HG03135 (cell line): ENCODE measurements around the gene UMODL1.

Experiments used
- ATAC-seq: cut with Tn5 transposase; IDR thresholded peaks from one replicate; pipeline ENCODE4 v1.9.1; 2021; ENCODE audit warnings: mild to moderate bottlenecking, moderate library complexity; ENCODE audit not compliant: unreplicated experiment

Gene UMODL1

DNA sequence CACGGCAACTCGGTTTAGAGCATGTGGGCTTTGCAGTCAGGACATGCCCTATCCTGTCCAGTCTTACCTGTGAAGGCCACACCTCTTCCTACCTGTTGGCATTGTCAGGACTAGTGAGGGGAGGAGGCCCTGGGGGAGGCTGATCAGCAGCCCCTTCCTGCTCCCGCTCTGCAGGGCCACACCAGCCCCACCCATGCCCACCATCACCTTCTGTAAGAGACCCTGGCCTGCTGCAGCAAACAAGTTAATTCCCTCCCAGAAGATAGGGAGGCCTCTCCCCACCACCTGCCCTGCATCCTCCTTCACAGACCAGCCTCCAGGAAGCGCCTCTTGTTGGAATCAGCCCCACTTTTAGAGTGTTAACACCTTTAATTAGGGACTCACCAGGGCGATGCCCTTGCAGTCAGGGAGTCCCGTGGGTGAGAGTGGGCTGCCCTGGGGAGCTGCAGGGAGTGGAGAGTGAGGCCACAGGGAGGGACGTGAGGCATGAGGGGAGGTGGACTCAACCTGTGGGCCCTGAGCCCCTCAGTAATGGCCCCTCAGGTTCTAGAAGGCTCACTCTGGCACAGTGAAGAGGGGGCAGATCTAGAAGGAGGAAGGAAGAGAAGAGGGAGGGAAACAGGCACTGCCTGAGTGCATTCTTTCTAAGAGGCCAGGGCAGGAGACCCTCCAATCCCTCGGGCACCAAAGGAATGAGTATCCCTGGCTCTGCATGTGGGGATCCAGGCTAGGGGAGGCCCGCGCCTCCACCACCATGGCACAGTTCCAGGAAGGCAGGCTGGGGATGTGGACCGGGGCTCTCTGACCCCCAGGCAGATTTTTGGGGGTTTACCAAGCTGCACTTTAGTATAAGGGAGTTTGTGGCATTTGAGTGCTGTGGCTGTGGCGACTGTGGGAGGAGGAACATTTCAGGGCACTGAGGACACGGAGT, 8.2 kb downstream of the UMODL1 start:
- ATAC-seq: no peak

DNA sequence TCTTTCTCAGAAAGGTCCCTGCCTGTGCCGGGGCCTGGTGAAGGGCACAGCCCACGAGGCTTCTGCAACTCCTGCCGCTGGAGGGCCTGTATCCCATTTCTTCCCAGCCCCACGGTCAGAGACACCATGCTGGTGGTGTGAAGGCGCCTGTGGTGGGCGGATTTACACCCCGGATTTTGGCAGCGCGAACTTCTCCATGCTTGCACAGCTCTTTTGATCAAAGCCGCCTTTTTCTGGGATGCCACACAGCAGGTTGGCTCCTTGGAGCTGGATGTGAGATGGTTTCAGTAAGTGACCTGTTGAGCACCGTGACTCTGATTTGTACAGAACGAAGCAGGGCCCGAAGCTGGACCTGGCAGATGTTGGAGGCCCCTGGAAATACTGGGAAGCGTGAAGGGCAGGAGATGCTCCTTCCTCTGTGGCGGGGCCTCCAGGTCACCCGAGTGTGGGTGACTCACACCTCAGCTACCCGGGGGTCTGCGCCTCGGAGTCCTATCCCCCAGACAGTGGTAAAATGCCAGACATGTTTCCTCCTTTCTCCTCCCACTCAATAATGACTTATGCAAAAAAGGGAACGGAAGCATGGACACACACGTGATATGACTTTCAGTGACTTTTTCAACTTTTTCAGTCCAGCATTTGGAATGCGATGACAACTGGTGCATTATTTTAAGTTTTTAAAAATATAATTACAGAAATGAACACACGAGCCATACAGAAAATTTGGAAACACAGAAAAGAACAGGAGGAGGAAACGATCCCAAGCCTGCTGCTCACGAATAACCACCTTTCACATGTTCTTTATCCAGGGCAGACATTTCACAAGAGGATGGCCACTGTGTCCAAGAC, 9.0 kb downstream of the UMODL1 start:
- ATAC-seq: no peak

DNA sequence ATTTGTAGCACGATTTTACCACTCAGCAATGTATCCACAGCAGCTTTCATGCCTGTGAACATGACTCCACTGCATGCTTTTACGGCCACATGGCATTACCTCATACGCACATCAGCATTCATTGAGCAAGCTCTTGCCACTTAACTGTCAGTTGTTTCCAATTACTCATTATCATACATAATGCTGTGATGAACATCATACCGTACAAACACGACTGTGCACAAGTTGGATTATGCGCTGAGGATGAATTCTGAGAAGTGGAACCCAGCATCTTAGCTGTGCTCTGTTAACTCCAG, 9.6 kb downstream of the UMODL1 start:
- no peak for ATAC-seq

GRCh38 chr21:42081138-42081537, 10.0 kb downstream of the UMODL1 start:
- ATAC-seq: no peak

GRCh38 chr21:42081931-42082381, 10.8 kb downstream of the UMODL1 start:
- no peak for ATAC-seq

GRCh38 chr21:42082501-42083360, 11.6 kb downstream of the UMODL1 start:
- no peak for ATAC-seq

- no peak for ATAC-seq
These were observed 12.2 kb downstream of the UMODL1 start for GRCh38 chr21:42083361-42083690.

DNA sequence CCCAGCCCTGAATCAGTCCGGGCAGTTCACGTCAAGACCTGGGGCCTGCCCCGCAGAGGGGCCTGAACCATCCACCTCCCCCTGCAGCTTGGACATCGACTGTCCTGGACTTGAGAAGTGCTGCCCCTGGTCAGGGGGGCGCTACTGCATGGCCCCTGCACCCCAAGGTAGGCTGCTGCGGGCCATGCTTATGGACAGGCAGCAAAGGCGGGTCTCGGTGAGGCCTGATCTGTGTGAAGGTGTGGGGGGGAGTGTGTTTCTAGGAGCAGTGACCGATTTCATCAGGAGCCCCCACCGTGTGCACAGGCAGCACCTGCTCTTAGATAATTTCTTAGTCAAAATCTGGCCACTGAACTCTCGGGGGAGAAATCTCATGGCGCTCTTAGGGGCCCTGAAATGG, 13.0 kb downstream of the UMODL1 start:
- ATAC-seq: no peak

GRCh38 chr21:42085246-42086077, 14.3 kb downstream of the UMODL1 start:
- no peak for ATAC-seq

- ATAC-seq: no peak
These were observed 15.9 kb downstream of the UMODL1 start for GRCh38 chr21:42086969-42087368.

GRCh38 chr21:42088148-42088547, 17.0 kb downstream of the UMODL1 start:
- no peak for ATAC-seq

- ATAC-seq: no peak
These were observed 17.5 kb downstream of the UMODL1 start for GRCh38 chr21:42088658-42089057.

GRCh38 chr21:42089093-42089631, 18.0 kb downstream of the UMODL1 start:
- no peak for ATAC-seq

GRCh38 chr21:42089665-42090310, 18.7 kb downstream of the UMODL1 start:
- ATAC-seq: no peak

- ATAC-seq: no peak
These were observed 20.9 kb downstream of the UMODL1 start for GRCh38 chr21:42091899-42092508.

DNA sequence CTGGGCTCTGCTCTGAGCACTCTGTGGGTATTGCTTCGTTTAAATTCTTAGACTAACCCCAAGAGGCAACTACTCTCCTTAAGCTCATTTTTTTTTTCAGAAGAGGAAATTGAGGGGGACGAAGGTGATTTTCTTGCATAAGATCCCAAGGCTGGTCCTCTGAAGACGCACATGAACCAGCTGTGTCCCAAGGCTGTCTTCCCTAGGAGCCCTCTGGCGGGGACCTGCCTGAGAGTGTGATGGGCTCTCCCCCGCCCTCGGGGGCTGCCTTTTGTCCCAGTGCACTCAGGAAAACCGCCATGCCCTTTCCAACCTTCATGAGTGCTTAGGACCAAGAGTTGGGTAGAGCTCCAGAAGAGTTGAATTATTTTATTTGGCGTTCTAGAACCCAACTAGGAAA, 21.7 kb downstream of the UMODL1 start:
- ATAC-seq: no peak

- no peak for ATAC-seq
These were observed 22.1 kb downstream of the UMODL1 start for GRCh38 chr21:42093186-42093585.

- ATAC-seq: no peak
These were observed 22.9 kb downstream of the UMODL1 start for GRCh38 chr21:42093991-42094421.

- no peak for ATAC-seq
These were observed 23.7 kb downstream of the UMODL1 start for GRCh38 chr21:42094811-42095210.
